Measurements from ENCODE around the gene FAM162A.
"Not testable (repeated sequence)": the region's sequence is repeated elsewhere in the genome, so short reads cannot be mapped to it uniquely, and the experiment has no call there.

Gene FAM162A

GRCh38 chr3:122362026-122362425, 22.0 kb upstream of the FAM162A start:
- Histone ChIP-seq H3K9me3 (ENCODE audit: insufficient read depth, low read length) (no peaks in the 10 kb centered on the region), H3K4me3 (ENCODE audit: low read length) (no peak overlapping the region), H2AFZ (ENCODE audit: low read depth, low read length) (no peak overlapping the region), H3K4me2 (ENCODE audit: low read length) (no peak overlapping the region), H3K4me1 (ENCODE audit: low read length) (peaks cover 14% of the 10 kb centered on the region), H3K27ac (ENCODE audit: low read length) (no peak overlapping the region), H3K79me2 (ENCODE audit: low read length) (no peaks in the 10 kb centered on the region), H3K27me3 (ENCODE audit: low read depth, low read length) (no peaks in the 10 kb centered on the region), H3K36me3 (replicated peaks; ENCODE audit: low read depth, low read length) (peaks cover 35% of the 10 kb centered on the region), H4K20me1 (ENCODE audit: insufficient read depth, low read length) (no peaks in the 10 kb centered on the region), H3K9ac (ENCODE audit: low read length) (no peak overlapping the region)
- TF ChIP-seq, protein P1, sequence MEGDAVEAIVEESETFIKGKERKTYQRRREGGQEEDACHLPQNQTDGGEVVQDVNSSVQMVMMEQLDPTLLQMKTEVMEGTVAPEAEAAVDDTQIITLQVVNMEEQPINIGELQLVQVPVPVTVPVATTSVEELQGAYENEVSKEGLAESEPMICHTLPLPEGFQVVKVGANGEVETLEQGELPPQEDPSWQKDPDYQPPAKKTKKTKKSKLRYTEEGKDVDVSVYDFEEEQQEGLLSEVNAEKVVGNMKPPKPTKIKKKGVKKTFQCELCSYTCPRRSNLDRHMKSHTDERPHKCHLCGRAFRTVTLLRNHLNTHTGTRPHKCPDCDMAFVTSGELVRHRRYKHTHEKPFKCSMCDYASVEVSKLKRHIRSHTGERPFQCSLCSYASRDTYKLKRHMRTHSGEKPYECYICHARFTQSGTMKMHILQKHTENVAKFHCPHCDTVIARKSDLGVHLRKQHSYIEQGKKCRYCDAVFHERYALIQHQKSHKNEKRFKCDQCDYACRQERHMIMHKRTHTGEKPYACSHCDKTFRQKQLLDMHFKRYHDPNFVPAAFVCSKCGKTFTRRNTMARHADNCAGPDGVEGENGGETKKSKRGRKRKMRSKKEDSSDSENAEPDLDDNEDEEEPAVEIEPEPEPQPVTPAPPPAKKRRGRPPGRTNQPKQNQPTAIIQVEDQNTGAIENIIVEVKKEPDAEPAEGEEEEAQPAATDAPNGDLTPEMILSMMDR (IDR thresholded peaks at IDR 0.05; ENCODE audit: low read depth, low read length), result no peak
- no peak for TF ChIP-seq EZH2phosphoT487 (IDR thresholded peaks at IDR 0.05; ENCODE audit: low read depth)

- H3K36me3 ChIP-seq (replicated peaks; ENCODE audit: low read depth, low read length), result peaks cover 41% of the 10 kb centered on the region
Observed at GRCh38 chr3:122364490-122364889, 19.5 kb upstream of the FAM162A start.

DNA sequence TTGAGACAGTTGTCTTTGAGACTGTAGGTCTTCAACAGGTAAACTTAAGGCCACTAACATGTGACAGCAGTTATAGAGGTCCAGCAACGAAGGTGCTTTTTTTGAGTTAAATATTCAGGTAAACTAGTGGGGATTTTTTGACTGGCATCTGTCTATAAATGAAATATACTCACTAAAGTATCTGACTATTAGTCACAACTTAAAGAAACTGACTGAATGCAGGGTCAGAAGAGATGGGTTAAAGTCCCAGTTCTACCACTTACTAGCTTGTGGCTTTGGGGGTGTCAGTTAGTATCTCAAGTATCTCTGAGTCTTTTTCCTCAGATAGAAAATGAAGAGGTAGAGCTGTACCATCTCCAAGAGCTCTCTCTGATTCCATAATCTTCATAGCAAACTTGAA, 18.9 kb upstream of the FAM162A start:
- Histone ChIP-seq H3K4me2 (ENCODE audit: low read length) (peak overlapping the region; percentile 17), H3K9me3 (ENCODE audit: insufficient read depth, low read length) (no peaks in the 10 kb centered on the region), H4K20me1 (ENCODE audit: insufficient read depth, low read length) (no peaks in the 10 kb centered on the region), H2AFZ (ENCODE audit: low read depth, low read length) (no peak overlapping the region), H3K36me3 (replicated peaks; ENCODE audit: low read depth, low read length) (peaks cover 42% of the 10 kb centered on the region), H3K79me2 (ENCODE audit: low read length) (no peaks in the 10 kb centered on the region), H3K27ac (ENCODE audit: low read length) (peak overlapping the region; percentile 50), H3K4me1 (ENCODE audit: low read length) (peaks cover 14% of the 10 kb centered on the region), H3K4me3 (ENCODE audit: low read length) (no peak overlapping the region), H3K27me3 (ENCODE audit: low read depth, low read length) (no peaks in the 10 kb centered on the region), H3K9ac (ENCODE audit: low read length) (no peak overlapping the region)
- TF ChIP-seq EZH2phosphoT487 (IDR thresholded peaks at IDR 0.05; ENCODE audit: low read depth), result no peak

More at GRCh38 chr3:122364490-122364889, 19.5 kb upstream of the FAM162A start:
- Histone ChIP-seq H3K4me2 (ENCODE audit: low read length) (no peak overlapping the region), H3K4me1 (ENCODE audit: low read length) (peaks cover 14% of the 10 kb centered on the region), H4K20me1 (ENCODE audit: insufficient read depth, low read length) (no peaks in the 10 kb centered on the region), H2AFZ (ENCODE audit: low read depth, low read length) (no peak overlapping the region), H3K27me3 (ENCODE audit: low read depth, low read length) (no peaks in the 10 kb centered on the region), H3K27ac (ENCODE audit: low read length) (peak overlapping the region; percentile 50; the same call in 1 of the 2 replicates), H3K9ac (ENCODE audit: low read length) (no peak overlapping the region), H3K79me2 (ENCODE audit: low read length) (no peaks in the 10 kb centered on the region), H3K4me3 (ENCODE audit: low read length) (no peak overlapping the region), H3K9me3 (ENCODE audit: insufficient read depth, low read length) (no peaks in the 10 kb centered on the region)
- TF ChIP-seq EZH2phosphoT487 (IDR thresholded peaks at IDR 0.05; ENCODE audit: low read depth), result no peak
- TF ChIP-seq, protein P1 (IDR thresholded peaks at IDR 0.05; ENCODE audit: low read depth, low read length), result no peak

DNA sequence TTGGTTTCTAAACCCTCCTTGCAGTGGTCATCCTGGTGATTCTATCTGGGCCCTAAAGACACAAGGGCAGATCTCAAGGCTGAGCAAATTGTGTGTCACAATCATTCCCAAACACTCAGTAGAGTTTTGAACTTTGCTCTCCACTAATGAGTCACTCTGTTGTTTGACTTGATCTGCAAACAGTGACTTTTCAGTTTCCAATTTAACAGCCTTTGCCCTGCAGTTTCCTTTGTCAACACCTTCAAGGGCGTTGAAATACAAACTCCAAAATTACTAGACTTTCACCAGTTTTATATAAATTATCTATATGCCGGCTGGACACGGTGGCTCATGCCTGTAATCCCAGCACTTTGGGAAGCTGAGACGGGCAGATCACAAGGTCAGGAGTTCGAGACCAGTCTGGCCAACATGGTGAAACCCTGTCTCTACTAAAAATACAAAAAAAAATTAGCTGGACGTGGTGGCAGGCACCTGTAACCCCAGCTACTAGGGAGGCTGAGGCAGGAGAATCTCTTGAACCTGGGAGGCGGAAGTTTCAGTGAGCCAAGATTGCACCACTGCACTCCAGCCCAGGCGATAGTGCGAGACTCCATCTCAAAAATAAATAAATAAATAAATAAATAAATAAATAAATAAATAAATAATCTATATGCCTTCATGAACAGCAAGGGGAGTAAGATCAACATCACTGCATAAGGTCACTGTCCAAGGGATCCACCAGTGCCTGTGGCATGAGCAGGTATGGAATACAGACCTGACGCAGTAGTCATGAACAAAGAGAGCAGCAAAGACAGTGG, 18.2 kb upstream of the FAM162A start:
- peak overlapping the region; percentile 50 for H3K27ac ChIP-seq (ENCODE audit: low read length)
- H3K9me3 ChIP-seq (ENCODE audit: insufficient read depth, low read length); H3K9ac ChIP-seq (ENCODE audit: low read length); H4K20me1 ChIP-seq (ENCODE audit: insufficient read depth, low read length); H2AFZ ChIP-seq (ENCODE audit: low read depth, low read length); H3K79me2 ChIP-seq (ENCODE audit: low read length); H3K27me3 ChIP-seq (ENCODE audit: low read depth, low read length); H3K4me3 ChIP-seq (ENCODE audit: low read length): not testable (repeated sequence)
- peaks cover 42% of the 10 kb centered on the region for H3K36me3 ChIP-seq (replicated peaks; ENCODE audit: low read depth, low read length)
- H3K4me2 ChIP-seq (ENCODE audit: low read length), result peak overlapping the region; percentile 17
- peaks cover 14% of the 10 kb centered on the region for H3K4me1 ChIP-seq (ENCODE audit: low read length)

DNA sequence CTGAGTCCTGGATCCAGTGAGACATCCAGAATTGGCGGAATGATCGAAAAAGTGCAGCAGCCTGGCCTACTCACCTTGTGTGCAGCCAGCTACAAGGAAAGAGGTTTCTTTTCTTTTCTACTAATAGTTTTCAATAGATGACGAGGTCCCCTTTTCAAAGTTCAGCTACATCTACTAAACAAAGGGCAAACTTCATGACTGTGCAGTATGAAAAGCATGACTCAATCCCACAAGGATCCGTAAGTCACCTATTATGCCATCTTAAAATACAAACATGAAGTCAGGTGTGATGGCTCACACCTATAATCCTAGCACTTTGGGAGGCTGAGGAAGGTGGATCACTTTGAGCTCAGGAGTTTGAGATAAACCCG, 17.6 kb upstream of the FAM162A start:
- Histone ChIP-seq H4K20me1 (ENCODE audit: insufficient read depth, low read length) (no peaks in the 10 kb centered on the region), H3K4me1 (ENCODE audit: low read length) (peaks cover 14% of the 10 kb centered on the region), H3K36me3 (replicated peaks; ENCODE audit: low read depth, low read length) (peaks cover 42% of the 10 kb centered on the region), H3K27me3 (ENCODE audit: low read depth, low read length) (no peaks in the 10 kb centered on the region), H3K4me2 (ENCODE audit: low read length) (no peak overlapping the region), H2AFZ (ENCODE audit: low read depth, low read length) (no peak overlapping the region), H3K9me3 (ENCODE audit: insufficient read depth, low read length) (no peaks in the 10 kb centered on the region), H3K27ac (ENCODE audit: low read length) (no peak overlapping the region), H3K9ac (ENCODE audit: low read length) (no peak overlapping the region), H3K4me3 (ENCODE audit: low read length) (no peak overlapping the region), H3K79me2 (ENCODE audit: low read length) (no peaks in the 10 kb centered on the region)
- no peak for TF ChIP-seq EZH2phosphoT487 (IDR thresholded peaks at IDR 0.05; ENCODE audit: low read depth)
- TF ChIP-seq, protein P1 (IDR thresholded peaks at IDR 0.05; ENCODE audit: low read depth, low read length), result no peak
